K562 treated with DMSO at 1 percent for 4 hours (cell line): Measurements from ENCODE around the gene OR8D2. TPM values are rescaled to one million over a fixed set of nuclear protein-coding genes. Genes with fewer than 3 reads are reported as not detected.

Experiments
- total RNA-seq: library from RNA; unstranded; fragments of 300-600 nt; gene quantifications from 2 replicates; pipeline ENCODE4 v1.2.3, GENCODE V29; 2022; ENCODE audit not compliant: insufficient read depth

OR8D2 gene
- total RNA-seq: not detected in 2 replicates

GRCh38 chr11:124320097-124320496, at the start of gene OR8D2:
OR8D2 (minus strand) TSS chr11:124320197; CDS start chr11:124320197, 0 bp downstream.

GRCh38 chr11:124313849-124314248, 6.1 kb downstream of the OR8D2 start, which contains the start of gene OR8D1:
OR8D1 (minus strand) TSS chr11:124313949; CDS start chr11:124310766, 3,183 bp downstream.

Other genes with a start within 250 kb of the OR8D2 start
- 11.6 and 13.9 TPM in 2 replicates for gene VWA5A, start 204.7 kb downstream of the OR8D2 start, total RNA-seq
- gene OR10D3, start 136.9 kb downstream of the OR8D2 start, total RNA-seq: not detected in 2 replicates
- not detected in 2 replicates for gene OR8G1, start 79.1 kb downstream of the OR8D2 start, total RNA-seq
- gene OR8G5, start 63.8 kb downstream of the OR8D2 start, total RNA-seq: 3.7 and 4.1 TPM in 2 replicates
- 0.06 TPM in 1 of 2 replicates, not detected in the other for gene OR8D1, start 6.2 kb downstream of the OR8D2 start, total RNA-seq
- gene OR8B2, start 64.3 kb upstream of the OR8D2 start, total RNA-seq: not detected in 2 replicates
- not detected in 2 replicates for gene OR8B3, start 78.8 kb upstream of the OR8D2 start, total RNA-seq
- not detected in 2 replicates for gene OR8B4, start 104.7 kb upstream of the OR8D2 start, total RNA-seq
- gene OR8B8, start 125.5 kb upstream of the OR8D2 start, total RNA-seq: not detected in 2 replicates
- not detected in 2 replicates for gene OR8B12, start 223.5 kb upstream of the OR8D2 start, total RNA-seq
- gene OR8A1, start 249.8 kb upstream of the OR8D2 start, total RNA-seq: 0.20 and 0.85 TPM in 2 replicates